Fibroblast of skin of left biceps (primary cell): ENCODE data around the gene RFX3.

Experiments used
- DNase-seq, 2 experiments: peaks; one replicate each; pipeline ENCODE4 v3.0.0-alpha.2; 2013; ENCODE audit warnings: low read depth in 2 of 2

Gene RFX3

DNA sequence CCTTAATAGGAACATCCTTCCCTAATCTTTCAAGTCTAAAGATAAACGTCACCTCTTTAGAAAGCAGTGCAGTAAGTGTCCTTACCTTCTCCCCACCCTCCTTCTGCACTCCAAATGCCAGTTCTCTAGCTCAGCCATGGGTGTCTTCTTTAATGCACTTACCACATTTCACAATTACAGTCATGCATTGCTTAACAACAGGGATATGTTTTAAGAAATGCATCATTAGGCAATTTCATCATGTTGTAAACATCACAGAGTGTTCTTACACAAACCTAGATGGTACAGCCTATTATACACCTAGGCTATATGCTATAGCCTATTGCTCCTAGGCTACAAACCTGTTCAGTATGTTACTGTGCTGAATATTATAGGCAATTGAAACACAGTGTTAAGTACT, 91.2 kb downstream of the RFX3 start:
- DNase-seq, result no peak

DNA sequence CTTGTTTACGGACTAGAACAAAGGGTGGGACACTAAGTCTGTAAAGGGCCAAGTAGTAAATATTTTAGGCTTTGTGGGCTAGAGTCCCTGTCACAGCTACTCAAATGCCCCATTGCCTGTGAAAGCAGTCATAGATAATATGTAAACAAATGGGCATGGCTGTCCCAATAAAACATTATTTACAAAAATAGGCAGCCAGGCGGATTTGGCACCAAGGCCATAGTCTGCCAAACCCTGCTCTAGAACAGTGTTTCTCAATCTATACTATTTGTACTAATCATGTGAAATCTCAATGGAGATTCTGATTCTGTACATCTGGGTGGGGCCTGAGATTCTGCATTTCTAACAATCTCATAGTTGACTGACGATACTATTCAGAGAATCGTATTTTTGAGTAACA, 92.0 kb downstream of the RFX3 start:
- DNase-seq, result no peak

DNA sequence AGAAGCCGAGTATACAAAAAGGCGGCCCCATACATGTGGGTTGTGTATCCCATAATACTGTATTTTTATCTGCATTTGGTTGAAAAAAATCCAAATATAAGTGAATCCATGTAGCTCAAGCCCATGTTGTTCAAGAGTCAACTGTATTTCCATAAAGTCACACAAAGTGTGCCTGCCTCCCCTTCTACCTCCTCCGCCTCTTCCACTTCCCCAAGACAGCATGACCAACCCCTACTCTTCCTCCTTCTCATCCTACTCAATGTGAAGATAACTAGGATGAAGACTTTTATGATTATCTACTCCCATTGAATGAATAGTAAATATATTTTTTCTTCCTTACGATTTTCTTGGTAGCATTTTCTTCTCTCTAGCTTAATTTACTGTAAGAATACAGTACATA, 92.7 kb downstream of the RFX3 start:
- DNase-seq, result no peak

DNA sequence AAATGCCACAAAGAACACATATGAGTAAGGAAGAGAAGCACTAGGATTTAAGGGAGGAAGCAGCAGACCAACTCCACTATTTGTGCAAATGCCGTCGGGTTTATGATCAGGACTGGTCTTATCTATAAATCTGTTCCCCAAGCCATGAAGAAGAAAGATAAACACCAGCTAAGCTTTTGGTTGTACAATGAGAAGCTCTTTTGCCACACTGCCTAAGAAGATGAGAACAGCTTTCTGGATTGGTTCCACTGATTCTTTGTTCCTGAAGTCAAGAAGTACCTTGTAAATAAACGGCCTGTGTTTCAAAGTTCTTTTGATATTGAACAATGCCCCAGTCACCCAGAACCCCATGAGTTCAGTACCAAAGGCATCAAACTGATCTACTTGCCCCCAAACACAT, 93.9 kb downstream of the RFX3 start:
- no peak for DNase-seq

DNA sequence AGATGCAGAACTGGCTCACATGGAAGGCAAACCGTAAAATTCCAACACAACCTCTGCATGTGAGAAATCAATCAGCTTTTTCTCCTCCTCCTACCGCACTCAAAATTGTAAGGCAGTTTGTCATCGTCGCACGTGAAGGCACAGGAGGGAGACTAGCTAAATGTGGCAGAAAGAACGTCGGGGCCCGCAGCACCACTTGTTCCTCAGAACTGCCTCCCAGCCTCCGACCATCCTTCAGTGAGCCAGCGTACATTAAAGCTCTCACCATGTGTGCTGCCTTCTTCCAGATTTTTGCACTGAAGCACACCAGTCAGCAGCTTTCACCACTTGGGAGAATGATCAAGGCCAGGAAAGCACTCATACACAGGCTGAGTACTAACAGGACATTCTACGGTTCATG, 105.9 kb downstream of the RFX3 start:
- no peak for DNase-seq

DNA sequence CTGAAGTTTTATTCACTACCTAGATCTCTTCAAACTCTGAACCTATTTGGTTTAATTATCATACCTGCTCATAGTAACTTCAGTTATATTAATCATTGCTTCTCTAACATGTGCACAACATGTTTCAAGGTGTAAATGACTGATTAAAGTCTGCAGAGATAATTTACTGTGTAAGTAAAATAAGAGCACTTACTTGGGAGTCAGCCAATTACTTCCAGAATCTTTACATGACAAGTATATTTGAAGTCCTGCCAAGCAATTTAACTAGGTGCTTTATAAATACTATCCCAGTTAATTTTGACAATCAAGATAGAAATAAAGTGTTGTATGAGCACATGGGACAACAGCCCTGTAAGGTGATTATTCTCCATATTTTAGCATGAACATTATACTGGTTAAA, 109.9 kb downstream of the RFX3 start:
- DNase-seq, result no peak

DNA sequence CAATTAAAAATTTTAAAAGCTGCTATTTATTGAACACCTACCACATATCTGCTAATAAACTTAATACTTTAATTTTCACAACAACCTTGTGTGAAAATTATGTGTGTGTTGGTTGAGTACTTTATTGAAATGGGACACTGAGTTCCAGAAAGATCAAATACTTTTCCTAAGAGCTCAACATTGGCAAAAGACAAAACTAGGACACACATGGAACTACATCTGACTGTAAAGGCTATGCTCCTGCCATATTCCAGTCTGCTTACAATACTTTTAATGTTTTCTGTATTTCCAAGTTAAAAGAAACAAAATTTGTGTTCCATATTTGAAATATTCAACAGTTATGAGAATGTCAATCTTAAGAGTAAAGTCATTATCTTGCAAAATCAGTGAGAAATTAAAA, 111.8 kb downstream of the RFX3 start:
- DNase-seq, result no peak

DNA sequence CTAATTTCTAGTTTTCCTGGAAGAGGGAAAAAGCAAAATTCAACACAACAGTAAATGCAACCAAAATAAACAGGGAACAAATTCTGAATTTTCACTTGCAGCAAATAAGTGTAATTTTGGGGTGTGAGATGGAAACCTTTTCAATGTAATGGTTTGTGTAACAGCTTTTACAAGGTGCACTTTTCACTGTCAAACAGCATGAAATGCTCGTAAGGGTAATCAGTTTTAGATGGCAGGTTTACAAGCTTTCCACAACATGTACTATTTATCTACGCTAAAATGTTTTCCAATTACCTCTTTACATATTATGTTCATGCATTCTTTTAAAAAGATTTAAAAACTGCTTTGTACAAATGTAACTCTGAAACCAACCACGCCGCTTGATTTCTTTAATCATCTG, 115.3 kb downstream of the RFX3 start:
- no peak for DNase-seq

DNA sequence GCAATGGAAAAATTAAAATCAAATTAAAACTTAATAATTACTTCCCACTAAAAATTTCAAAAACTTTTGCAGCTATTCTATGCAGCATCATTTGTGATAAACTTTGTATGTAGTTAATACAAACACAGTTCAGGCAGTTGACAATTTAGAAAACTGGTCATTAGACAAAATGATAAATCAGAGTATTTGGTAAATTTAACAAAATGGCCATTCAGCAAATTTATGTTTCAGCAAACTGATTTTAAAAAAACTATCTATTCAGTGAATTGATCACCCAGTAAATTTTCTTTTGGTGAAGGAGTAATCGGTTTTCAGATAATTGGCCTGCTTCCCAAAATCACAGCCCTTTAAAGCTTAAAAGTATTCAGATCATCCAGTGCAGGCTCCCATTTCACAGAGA, 116.3 kb downstream of the RFX3 start:
- DNase-seq, result no peak

DNA sequence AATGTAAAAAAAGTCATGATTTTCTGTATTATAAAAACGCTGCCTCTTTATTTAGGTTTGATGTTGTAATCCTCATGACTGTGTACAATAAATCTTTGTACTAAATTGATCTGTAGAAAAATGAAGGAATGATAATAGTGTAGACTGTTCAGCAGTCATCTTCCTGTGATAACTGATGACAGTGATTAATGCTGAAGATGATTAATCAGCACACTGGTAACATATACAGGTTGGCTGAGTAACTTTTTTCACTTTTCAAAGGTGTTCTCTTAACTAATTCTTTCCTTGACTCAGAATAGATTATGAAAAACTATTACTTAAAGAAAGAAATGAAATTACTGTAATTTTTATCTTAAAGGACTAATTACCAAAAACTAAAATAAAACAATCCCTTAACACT, 122.5 kb downstream of the RFX3 start:
- DNase-seq, result no peak

DNA sequence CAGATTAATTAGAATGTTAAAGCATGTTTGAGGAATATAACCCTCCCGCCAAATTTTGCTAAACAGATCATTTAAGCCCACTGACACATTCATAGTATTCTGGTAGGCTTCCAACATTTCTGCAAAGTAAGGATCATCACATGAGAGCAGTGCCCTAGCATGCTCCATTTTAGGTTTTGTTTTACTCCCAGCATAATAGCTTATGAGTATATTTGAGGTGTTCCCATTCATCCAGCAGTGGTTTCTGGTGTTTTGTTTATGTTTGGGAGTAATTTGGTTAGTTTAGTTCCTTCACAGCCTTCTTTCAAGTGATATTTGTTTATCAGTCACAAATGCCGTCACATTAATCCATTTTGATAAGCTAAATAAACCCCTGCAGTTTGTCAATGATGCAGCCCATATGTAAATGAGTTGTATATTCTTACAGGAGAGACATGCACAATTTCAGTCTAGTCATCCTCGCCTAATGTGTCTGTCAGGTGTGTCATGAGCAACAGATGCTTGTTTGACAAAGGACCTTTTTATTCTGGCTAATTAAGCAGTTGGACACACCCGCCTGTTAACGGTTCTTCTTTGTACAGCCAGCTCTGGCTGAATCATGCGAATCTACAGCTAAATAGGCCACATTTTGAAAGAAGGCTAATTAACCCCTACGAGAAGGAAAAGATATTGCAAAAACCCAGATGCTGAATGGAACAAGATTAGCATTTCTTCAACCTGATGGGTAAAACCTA, 124.4 kb downstream of the RFX3 start:
- no peak for DNase-seq

DNA sequence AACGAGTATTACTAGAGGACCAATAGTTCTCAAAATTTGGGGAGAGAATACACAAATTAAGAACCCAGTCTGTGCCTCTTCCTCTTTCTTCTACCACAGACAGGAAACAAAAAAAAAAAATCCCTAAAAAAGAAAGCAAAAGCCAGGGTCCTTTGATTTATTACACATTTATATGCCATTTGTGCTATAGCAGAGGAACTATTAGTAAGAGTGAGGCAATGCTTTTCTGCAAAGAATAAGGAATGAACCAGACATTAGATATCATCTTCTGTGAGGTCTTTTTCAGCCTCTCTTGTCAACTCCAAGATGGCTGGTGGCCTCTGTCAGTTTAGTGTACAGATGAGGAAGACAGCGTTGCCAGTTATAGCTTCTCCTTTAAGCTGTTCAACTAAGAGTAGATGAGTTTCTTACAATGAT, 127.6 kb downstream of the RFX3 start:
- no peak for DNase-seq

DNA sequence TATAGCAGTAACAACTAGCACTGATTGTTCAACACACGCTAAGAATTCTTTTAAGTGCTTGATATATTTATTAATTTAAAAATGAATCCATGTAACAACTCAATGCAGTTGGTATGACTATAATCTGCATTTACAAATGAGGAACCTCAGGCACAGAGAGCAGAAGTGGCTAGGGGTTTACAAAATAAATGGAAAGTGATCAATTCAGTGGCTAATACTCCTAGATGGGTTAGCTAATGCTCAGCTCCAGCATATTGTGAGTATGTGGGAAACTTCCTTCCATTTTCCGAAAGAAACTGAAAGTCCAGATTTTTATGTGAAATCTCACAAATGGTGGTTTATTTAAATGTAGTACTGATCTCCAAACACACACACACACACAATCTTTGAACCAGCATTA, 128.0 kb downstream of the RFX3 start:
- no peak for DNase-seq

DNA sequence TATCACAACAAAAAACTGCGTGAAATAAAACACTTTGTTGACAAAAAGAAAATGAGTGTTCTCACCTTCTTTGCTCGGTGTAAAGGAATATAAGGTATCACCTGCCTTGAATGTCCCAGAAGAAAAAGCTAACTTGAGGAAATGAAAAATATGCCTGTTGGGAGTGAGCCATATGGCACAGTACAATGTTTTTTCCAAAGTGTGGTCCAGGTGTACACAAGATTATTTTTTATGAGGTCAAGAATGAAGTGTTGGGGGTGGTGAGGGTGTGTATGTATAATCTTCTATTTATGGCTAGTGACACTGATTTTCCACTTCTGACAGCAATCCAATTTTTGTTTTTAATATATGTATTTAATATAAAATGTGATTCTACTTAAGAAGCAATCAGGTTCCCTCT, 134.4 kb downstream of the RFX3 start:
- DNase-seq, result no peak

DNA sequence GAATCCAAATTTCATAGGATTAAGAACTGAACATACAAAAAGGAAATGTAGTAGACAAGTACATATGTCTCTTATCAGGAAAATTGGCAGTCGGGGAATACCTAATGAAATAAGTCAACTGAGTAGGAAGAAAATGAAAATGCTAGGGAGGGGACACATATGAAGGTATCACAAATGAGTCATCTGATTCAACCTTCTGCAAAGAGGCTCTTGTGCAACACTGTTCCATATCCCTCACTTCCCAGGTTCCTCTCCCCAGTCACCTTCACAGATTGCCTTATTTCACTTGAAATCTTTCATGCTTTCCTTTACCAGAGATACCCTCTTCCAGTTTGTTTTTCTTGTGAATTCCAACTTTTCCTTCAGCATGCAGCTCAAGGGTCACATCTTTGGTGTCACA, 139.0 kb downstream of the RFX3 start:
- DNase-seq, result no peak

DNA sequence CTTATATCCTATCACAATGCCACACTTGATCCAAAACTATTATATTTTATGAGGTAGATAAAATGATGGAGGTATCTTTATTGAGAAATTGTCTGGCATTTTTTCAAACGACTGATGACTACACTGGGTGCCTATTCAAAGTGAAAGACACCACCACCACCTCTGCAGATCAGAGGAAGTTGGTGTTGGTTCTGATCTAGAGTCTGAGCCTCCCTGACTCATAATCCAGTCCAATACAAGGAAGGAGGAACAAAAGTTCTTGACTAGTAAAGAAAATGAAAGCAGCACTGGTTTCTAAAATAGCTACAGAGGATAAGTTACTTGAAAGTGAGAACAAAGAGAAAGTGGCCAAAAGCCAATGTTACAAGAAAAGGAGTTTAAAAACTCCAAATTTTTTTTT, 139.9 kb downstream of the RFX3 start:
- no peak for DNase-seq

DNA sequence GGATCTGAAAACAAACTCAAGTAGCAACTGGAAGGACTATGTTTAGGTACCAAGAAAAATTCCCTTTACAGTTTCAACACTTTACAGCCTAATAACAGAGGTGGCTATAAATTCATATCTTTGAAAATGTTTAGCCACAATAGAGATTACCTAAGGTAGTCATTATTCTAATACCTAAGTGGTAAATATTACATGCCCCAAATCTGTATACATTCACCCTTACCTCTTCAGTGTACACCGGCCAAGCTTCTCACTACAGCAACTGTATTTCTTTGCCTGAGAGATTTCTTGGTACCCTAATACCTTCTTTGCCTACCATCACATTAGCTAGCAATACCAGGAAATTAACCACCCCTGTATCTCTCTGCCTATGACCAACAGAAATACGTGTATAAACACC, 154.0 kb downstream of the RFX3 start:
- DNase-seq, result no peak

DNA sequence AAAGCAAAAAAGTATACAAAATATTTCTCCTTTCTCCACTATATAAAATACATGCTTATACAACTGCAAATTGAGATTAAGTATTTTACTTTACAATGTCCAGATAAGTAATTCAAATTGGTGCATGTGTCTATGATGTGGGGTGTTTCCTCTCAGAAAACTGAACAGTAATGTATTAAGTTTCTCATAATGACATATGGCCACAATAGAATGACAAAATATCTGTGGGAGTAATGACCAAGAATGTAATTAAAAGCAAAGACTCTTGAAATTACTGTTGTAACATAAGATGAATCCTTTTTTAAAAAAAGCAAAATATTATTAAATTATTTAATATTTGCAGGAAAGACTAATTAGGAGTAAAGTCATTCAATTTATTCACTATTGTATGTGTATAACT, 155.1 kb downstream of the RFX3 start:
- no peak for DNase-seq

DNA sequence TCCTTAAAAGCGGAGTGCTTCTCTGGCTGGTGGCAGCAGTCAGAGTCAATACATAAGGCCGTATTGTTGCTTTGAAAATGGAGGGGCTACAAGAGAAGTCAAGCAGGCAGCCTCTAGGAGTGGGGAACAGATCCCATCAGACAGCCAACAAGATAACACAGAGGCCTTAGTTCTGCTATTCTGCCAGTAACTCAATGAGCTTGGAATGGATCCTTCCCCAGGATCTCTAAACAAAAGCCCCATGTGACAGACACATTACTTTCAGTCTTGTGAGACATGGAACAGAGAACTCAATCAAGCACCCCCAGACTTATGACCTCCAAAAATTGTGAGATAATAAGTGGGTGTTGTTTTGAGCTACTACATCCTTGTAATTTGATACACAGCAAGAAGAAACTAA, 158.6 kb downstream of the RFX3 start:
- no peak for DNase-seq

DNA sequence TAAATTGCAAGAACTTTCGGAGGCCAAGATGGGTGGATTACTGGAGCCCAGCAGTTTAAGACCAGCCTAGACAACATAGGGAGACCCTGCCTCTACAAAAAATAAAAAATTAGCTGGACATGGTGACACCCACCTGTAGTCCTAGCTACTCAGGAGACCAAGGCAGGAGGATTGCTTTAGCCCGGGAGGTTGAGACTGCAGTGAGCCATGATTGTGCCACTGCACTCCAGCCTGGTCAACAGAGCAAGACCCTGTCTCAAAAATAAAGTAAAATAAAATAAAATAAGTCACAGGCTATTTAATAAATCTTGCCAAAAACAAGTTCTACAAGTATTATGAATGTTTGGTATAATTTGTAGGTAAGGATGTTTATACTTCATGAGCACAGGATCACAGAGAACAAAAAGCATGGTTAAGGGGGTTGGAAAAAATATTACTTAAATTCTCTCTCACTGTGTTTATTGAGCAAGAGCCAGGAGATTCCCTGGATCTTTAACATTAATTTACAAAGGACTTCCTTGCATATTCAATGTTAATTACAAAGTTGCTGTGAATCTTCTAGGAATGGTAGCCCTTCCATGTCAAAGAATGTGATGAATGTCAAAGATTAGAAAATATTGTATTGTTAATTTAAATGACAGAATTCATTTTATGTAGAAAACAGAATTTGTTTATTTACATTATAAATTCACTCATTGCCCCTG, 164.0 kb downstream of the RFX3 start:
- DNase-seq, result no peak

DNA sequence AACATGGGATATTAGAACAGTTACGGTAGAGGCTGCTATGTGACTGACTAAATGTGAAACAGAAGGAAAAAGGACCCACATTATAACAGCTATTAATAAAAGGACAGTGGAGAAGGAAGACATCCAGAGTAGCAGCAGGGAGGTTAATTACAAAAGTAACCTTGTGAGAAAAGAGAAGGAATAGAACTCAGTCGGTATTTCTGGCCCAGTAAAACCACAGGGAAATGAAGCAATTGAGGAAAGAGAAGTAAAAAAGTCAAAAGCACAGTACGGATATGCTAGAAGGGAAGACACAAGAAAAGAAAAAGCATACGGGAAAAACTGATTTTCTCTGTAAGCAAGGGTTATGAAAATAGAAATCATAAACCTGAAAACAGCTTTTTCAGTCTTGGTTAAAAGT, 164.7 kb downstream of the RFX3 start:
- DNase-seq, result no peak

DNA sequence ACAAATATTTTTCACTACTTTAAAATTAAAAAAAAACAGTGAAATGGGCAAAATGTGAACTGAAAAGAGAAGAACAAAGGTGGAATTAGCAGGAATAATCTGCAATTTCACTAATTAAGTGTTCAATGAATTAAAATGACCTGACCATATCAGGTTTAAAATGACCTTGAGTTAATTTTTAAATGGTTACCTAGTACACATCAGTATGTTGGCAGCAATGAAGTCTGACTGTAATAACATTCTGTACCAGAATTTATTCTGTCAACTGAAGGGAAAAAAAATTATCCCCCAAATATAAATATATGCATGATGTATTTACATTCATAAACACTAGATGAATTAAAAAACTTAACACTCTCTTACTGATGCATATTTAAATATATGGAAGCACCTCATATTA, 165.6 kb downstream of the RFX3 start:
- DNase-seq, result no peak

DNA sequence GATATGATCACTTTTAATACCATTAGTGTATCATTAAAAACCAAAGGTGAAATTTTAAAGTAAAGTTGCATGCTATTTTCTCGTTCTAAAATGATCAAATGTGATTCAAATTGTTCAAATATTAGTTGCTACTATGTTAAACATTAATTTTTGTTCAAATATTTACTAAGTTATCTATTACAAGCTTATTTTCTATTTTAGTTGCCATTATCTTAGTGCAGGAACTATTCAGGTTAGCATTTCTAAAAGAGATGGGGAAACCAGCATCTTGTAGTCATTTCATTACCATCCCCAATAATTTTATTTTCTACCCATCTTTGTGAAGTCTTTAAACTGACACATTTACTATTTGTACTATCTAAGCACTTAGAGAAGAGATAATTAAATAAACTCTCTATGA, 166.0 kb downstream of the RFX3 start:
- no peak for DNase-seq
